ENCODE data around the gene MLLT6.

Gene MLLT6

DNA sequence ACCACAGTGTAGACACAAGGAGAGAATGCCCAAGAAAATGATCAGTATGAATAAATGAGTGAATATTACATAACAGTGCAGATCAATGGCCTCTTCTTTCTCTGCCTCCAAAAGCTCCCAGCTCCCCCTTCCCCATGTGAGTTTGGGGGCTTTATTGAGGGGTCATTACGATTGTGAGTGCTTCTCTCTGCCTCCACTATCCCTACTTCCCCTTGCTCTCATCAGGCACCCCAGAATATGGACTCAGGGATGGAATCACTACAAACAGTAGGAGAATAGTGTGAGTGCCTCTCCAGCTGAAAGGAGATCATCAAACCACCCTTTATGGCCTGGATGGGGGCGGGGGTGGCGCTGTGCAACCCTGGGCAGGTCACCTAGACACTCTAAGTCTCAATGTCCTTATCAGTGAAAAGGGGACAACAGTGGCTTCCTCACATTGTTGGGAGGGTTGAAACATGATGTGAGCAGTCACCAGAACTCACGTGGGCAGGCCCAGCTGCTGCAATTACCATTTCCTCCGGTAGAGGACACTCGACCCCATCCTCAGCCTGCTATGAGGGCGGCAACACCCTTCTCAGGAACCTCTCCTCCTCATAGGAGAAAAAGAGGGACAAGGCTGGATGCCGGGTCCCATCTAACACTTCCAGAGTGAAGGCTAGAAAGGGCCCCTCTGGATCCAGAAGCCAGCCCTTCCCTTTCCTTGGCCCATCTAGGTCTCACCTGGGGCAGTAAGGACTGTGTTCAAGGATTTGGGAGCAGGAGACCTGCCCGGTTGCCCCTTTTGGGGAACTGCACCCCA, 28.2 kb upstream of the MLLT6 start:
- peak; percentile 66 for DNase-seq

DNA sequence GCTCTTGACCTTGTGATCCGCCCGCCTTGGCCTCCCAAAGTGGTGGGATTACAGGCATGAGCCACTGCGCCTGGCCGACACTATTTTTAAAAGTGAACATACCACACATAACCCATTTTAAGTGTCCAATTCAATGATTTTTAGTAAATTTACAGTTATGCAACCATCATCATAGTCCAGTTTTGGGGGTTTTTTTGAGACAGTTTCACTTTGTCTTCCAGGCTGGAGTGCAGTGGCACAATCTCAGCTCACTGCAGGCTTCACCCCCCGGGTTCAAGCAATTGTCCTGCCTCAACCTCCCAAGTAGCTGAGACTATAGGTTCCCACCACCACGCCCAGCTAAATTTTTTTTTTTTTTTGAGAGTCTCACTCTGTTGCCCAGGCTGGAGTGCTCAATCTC, 27.3 kb upstream of the MLLT6 start:
- no peak for DNase-seq

DNA sequence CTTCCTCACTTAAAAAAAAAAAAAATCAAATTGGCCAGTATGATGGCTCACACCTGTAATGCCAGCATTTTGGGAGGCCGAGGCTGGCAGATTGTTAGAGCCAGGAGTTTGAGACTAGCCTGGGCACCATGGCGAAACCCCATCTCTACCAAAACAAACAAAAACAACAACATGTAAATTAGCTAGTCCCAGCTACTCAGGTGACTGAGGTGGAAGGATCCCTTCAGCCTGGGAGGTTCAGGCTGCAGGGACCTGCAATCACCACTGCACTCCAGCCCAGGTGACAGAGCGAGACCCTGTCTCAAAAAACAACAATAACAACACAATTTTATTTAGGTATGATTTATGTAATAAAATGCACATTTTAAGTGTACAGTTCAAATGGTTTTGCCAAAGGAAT, 24.0 kb upstream of the MLLT6 start:
- DNase-seq = no peak

DNA sequence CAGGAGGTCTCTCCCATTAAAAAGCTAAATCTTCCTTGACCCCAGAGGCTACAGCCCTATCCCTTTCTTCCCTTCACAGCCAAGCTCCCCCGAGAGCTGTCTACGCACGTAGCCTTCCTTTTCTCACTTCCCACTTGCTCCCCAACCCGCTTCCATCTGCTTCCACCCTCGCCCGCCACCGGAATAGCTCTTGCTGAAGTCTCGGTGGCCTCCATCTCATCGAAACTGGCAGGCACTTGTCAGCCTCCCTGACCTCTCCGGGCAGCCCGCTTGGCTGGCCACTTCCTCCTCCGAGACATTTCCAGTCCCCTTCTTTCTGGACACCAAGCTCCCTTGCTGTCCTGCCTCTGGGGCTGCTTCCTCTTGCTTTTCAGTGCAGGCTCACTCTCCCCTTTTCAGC, 19.6 kb upstream of the MLLT6 start:
- no peak for DNase-seq

DNA sequence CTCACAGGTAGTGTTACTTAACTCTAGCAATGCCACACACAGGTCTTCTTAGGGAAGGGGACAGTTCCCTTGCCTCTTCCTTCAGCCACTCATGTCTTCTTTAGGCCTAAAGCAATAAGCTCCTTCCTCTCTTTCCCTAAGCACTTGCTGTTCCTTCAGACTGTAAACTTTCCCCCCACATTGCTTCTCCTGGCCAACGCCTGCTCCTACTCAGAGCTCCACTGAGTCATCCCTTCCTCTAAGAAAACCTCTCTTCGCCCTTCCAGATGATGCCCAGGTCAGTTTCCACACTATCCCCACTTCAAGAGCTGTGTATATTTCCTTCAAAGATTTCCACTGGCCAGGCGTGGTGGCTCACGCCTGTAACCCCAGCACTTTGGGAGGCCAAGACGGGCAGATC, 17.8 kb upstream of the MLLT6 start:
- DNase-seq = no peak

DNA sequence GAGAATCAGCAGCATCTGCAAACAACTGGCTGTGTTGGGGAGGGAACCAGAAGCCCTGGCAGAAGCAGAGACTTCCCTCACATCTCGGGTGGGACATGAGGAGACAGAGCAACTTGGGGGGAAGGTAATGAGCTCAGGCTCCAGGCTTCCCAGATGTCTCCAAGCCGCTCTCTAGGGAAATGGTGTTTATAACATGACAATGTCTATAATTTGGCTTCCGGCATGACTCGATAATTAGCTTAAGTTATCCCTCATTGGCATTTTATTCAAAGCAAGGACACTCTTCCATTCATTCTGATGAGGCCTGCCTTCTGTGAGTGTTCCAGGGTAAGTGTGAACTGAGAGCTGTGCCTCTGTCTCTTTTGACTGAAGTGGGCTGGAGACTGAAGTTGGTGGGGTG, 14.7 kb upstream of the MLLT6 start:
- DNase-seq = no peak

DNA sequence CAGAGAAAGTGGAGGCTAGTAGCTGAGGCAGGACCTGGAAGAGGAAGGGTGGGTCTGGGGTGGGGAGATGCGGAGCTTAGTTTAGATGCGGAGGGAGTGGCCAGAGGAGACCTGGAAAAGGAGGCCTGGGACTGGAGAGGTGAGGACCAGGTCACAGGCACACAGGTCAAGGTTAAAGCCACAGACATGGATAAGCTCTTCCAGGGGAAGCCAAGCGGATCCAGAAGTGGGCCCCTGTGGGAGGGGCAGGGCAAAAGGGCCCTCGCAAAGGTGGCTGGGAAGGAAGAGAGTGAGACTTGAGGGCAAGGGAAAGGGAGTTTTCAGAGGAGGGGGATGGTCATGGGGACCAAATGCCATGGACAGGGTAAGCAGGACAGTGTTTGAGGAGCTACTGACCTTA, 13.9 kb upstream of the MLLT6 start:
- DNase-seq = no peak

DNA sequence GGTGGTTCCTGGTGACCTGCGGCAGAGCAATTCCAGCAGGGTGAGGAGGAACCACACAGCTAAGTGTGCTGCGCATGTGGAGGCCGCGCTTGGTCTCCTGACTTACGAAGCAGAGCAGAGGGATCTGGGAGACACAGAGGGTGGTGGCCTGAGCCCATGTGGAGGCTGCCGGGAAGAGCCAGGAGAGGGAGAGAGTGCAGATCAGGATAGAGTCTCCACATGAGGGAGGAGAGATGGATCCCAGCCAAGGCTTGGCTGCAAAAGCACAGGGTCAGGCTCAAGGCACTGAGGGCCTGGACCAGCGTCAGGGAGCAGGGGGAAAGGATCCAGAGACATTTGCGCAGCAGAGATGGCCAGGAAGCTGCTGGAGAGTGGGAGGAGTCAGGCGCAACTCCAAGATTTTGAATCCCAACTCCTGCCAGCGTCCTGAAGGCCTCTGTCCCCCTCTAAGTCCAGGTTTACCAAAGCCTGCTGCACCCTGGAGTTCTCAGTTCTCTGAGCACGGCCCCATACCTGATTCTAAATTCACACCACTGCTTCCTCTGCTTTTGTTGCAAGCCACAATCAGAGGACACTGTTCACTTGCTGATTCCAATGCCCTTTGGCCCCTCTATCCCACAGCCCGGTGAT, 11.3 kb upstream of the MLLT6 start:
- DNase-seq = no peak

DNA sequence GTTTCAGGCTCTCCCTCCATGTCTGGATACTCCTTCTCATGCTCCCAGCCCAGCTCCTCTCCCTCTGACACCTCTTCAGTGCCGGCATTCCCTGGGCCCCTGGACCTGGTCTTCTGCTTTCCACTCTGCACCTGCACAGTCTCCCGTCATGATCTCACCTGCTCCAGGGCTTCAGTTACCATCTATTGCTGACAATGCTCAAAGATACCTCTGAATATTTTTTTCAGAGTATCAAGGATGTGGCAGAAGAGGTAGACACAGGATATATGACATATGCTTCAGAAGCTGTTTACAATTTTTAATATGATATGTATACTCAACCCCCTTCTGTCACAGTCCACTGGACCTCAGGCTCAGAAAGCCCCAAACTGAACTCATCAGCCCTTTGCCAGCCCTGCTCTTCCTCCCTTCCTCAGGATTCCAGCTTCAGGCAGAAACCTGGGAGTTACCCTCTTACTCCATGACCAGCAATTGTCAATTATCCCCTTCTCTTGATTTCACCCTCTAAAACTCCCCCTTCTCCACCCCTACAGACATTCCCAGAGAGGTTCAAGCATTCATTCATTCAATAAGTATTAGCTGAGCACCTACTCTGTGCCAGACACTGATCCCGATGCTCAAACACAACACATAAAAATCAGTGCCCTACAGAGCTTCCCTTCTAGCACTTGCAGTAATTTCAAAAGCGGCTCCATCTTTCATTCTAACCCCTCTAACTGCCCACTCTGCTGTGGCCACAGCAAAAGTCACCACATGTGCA, 7.8 kb upstream of the MLLT6 start:
- DNase-seq = no peak

DNA sequence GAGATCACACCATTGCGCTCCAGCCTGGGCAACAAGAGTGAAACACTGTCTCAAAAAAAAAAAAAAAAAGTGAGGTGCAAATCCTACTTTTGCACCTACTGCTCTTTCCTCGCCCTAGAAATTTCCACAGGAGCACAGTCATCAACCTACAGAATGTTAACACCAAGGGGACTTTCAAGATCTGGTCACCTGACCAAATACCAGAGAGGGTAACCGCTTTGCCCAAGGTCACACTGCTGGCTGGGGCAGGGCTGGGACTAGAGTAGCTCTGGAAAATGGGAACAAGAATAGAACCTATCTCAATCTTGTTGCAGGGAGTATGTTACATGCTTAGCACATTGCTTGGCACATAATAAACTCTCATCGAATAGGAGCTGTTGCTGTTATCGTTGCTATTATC, 6.3 kb upstream of the MLLT6 start:
- no peak for DNase-seq

DNA sequence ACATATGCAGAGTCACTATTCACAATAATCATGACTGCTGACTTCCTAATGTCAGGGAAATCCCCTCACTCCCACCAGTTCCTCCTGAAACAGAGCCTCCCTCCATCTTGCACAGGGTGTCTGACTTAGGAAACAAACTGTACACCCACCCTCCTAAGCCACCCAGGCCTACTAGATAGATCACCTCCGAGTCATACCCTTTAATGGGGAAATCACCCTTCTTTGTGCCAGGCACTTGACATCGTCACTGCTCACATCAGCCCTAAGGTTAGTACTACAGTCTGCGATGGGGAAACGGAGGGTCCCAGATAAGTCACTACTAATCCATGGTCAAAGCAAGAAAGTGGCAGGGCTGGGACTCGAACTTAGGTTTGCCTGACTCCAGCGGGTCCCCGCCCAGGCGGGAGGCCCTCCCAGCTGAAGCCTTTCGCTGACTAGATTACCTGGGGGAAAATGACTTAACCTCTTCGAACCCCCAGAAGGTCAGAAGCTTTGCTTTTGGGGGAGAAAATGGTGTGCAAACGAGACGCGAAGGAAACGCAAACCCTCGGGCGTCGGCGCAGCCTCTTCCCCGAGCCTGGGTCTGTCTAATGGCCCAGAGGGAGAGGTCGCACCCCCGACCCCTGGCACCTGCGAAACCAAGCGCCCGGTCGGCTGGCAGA, 3.4 kb upstream of the MLLT6 start:
- DNase-seq = no peak

DNA sequence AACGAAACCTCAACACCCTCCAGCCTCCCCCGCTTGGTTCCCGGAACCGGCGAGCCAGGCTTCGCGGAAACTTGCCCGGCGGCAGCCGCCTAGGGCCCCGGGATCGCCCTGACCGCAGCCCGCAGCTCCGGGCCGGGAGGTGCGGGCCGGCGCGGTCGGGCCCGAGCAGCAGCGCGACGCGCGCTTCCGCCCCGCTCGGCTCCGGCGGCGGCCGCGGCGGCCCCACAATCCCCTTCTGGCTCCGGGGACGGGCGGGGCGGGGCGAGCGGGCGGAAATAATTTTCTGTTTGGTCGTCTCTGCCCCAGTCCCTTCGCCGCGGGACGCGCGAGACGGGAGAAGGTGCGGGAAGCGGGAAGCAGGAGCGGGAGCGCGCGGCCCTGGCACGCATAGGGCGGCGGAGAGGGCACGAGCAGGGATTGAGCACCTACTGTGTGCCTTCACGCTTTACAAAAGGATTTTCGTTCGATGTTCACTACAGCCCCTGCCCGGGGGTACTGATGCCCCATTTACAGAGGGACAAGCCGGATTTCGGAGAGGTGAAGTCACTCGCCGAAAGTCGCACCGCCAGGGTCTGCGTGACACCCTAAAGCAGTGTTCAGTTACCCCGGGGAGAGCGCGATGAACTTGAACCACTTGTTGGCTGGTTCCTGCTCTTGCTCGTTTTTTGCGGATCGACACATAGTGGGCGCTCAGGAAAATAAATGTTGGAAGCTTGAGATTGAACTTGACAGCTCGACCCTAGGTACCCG, 2.7 kb upstream of the MLLT6 start:
- DNase-seq = peak; percentile 88

DNA sequence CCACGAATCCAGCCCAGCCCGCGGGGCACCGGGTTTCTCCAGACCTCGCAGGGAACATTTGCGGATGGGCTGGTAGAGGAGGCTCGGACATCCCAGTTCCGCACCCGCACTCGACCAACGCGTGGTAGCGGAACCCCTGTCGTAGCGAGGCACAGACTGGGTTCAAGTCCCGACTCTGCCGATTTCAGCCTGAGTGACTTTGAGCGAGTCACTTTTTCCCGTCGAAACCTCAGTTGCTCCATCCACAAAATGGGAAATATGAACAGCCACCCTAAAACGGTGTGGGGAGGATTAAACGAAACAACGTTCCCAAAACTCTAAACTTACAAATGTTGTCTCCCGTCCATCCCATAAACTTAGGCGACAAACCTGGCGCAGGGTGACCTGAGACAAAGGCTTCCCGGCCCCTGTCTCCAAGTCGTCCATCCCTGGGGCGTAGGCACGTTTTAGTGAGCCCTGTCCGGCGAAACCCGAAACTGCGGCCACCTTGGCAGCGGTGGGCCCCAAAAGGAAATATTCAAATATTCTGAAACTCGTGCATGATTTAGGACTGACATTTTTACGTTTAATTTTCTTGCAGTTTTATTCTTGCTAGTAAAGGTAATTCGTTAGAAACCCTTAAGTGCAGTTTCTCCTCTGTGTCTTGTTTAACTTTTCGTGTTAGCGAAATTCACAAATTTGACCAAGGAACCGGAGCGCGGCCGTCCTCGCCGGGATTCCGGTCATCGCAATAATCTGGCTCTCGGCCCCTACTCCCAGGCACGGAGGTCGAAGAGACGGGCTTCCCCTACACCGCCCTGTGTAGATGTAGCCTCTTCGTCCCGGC, 1.9 kb upstream of the MLLT6 start:
- no peak for DNase-seq

DNA sequence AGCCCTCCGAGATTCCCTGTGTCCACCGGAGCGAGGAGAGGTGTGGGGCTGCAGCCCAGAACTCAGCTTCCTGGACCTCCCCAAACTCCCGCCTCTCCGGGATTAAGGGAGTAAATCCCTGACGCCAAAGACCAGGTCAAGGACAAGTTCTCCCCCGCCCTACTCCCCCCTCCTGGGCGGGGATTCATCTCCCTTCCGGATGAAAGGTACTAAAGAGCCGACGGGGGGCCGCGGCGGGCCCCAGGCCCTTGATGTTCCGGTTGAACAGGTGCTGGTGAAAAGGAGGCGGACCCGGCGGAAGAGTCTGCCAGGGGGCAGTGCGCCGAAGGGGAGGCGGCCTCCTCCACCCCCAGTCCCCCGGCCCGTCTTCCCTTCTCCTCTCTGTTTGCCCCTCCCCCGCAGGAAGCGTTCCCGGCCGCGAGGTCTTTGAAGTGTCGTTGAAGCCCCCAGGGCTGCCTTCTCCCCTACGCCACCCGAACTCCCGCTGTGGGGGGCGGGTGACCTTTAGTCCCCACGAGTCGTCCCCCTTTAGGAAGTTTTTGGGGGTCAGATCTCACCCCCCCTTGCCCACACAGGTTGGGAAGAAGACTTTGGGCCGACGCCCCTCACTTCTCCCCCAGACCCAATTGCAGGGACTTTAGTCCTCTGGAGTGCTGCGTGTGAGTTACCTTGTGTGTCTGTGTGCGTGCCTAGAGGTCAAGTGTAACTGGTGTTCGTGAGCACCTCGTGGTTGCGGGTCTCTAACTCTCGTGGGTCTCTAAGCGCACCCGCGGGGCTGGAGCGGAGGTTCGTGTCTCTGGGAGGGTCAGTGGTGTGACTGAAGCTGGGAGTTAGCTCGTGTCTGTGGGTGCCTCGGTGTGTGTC, 1.1 kb upstream of the MLLT6 start:
- peak; percentile 70 for DNase-seq

DNA sequence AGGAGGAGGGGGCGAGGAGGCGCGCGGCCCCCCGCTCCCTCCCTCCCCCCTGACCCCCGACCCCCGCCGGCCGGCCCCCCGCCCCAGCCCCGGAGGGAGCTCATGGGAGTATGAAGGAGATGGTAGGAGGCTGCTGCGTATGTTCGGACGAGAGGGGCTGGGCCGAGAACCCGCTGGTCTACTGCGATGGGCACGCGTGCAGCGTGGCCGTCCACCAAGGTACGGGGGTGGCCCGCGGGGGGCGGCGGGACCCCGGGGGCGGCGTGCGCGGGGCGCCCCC, 390 bp downstream of the MLLT6 start:
- no peak for DNase-seq

DNA sequence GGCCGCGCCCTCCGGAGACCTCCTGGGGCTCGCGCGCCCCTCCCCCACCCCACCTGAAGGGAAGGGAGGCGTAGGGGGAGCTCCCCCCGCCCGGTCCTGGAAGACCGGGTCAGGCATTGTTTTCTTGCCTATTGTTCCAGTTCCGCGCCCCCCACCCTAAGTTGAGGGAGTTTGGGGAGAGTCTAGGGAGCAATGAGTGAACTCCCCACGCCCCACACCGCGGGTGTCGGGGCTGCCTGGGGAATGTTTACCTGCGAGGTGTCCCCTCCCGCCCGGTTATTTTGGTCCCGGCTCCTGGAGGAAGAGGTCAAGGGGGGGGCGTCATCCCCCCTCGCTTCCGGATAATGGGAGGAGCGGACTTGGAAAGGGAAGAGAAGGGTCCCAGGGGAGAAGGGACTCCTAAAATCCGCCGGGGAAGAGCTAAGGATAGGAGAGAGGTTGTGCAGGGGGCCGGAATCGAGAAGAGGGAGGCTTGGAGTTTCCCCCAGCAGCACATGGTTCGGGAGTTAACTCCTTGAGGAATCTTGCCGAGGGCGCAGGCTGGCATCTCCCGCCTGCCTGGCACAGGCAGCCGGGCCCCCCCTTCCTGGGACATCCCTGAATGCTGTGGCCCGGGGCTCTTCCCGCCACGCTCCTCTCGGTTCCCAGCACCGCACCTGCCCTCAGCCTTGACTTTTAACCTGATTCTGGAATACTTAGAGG, 881 bp downstream of the MLLT6 start:
- DNase-seq = peak; percentile 68

DNA sequence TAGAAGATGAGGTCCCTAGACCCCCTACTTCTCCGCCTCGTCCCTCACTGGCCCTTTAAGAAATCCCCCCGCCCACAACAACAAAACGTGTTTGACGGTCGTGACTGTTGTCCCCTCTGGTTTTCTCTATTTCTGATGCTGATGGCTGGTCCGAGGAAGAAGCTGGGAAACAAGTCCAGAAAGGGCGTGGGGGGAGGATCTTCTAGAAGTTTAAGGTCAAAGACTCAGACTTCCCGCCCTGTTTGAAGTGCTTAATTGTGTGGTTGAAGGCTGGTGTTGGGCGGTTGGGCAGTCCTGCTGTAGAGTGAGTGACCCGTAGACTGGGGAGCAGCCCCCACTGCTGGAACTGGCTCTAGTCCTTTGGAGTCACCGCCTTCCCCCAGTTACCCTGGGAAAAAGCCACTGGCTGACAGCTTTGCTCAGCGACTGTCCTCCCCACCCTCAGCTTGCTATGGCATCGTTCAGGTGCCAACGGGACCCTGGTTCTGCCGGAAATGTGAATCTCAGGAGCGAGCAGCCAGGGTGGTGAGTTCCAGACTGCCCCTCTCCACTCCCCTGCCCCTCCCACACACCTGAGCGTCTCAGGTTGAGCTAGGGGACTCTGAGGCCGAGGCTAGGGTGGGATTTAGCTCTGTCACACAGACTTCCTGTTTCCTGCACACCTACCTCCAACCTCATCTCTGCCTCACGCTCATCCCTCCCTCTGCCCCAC, 1.6 kb downstream of the MLLT6 start:
- DNase-seq = no peak

DNA sequence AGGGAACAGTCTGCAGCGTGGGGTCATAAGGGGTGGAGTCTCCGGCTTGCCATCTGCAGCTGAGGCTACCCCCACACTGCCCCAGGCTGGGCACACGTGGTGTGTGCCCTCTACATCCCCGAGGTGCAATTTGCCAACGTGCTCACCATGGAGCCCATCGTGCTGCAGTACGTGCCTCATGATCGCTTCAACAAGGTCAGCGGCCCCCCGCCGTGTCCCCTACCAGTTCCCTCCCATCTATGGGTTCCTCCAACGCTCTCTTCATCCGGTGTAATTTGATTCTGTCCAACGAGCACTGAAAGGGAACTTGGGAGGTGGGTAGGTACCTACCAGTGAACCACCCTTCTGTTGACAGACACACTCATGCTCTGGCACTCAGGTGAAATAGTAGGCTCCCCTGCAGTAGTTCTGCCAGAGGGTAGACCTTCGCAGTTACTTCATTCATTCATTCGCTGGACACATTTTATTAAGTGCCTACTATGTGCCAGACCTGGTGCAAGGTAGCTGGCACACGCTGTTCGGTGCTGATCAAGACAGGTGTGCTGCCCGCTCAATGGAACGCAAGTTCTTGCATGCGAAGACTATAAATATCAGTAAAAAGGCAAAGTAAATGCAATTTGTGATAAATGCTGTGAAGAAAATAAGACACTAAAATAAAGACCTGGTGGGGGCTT, 2.7 kb downstream of the MLLT6 start:
- DNase-seq = no peak
